GM19328 (cell line): ENCODE results near the gene TUBA3D.
"Not testable (repeated sequence)": the region's sequence is repeated elsewhere in the genome, so short reads cannot be mapped to it uniquely, and the experiment has no call there.

ENCODE experiments used
- ATAC-seq: cut with Tn5 transposase; IDR thresholded peaks from one replicate; pipeline ENCODE4 v1.9.1; 2021; ENCODE audit warnings: mild to moderate bottlenecking, moderate library complexity; ENCODE audit not compliant: unreplicated experiment

Gene TUBA3D

GRCh38 chr2:131530626-131531344 is 54.9 kb downstream of the TUBA3D start:
- ATAC-seq = not testable (repeated sequence)

GRCh38 chr2:131531547-131532185 is 55.7 kb downstream of the TUBA3D start:
- not testable (repeated sequence) for ATAC-seq
